Peyer's patch (tissue), 4 donors: ENCODE data around the gene PTPRK. TPM values are rescaled to one million over a fixed set of nuclear protein-coding genes. Genes with fewer than 3 reads are reported as not detected.

Experiments used
- DNase-seq, 3 donors: peaks; one replicate each; pipeline ENCODE4 v3.0.0-alpha.2; 2017 to 2019
- H3K27ac ChIP-seq, 4 donors: fragments of 200-600 bp; sonication (generic); one replicate each; pipeline ENCODE4 v1.5.1; 2016 to 2019
- H3K27me3 ChIP-seq, 2 donors: fragments of 200-600 bp; sonication (generic); one replicate each; pipeline ENCODE4 v1.5.1; 2019
- H3K36me3 ChIP-seq, 3 donors: fragments of 200-600 bp; sonication (generic); one replicate each; pipeline ENCODE4 v1.5.1; 2016 to 2019
- H3K4me1 ChIP-seq, 4 donors: fragments of 200-600 bp; sonication (generic); one replicate each; pipeline ENCODE4 v1.5.1; 2016 to 2019
- H3K4me3 ChIP-seq, 4 donors: fragments of 200-600 bp; sonication (generic); 1 replicate in 3 of 4; 2 replicates in 1 of 4; pipeline ENCODE4 v1.5.1; 2016 to 2019; ENCODE audit warnings: mild to moderate bottlenecking in 1 of 4
- H3K9me3 ChIP-seq, 4 donors: fragments of 200-600 bp; sonication (generic); one replicate each; pipeline ENCODE4 v1.5.1; 2016 to 2019; ENCODE audit warnings: mild to moderate bottlenecking in 1 of 4
- POLR2A ChIP-seq, 2 donors: fragments of 450-650 bp; IDR thresholded peaks; one replicate each; pipeline ENCODE4 v1.5.1; 2017; ENCODE audit warnings: antibody characterized with exemption in 2 of 2, mild to moderate bottlenecking in 2 of 2, moderate library complexity in 2 of 2
- total RNA-seq, 4 donors: library from RNA; depleted of rRNA; stranded (reverse); fragments of >200 nt; gene quantifications; one replicate each; pipeline ENCODE4 v1.1.0, GENCODE V29; 2016
- TF ChIP-seq, protein P1 (sequence below), 6 experiments: fragments of 450-650 bp in 4 of 6; fragments of 200-600 bp in 2 of 6; sonication (generic) in 1 of 6; IDR thresholded peaks; one replicate each; pipeline ENCODE4 v1.5.1; 2017 to 2019; ENCODE audit warnings: antibody characterized with exemption in 6 of 6, mild to moderate bottlenecking in 3 of 6, moderate library complexity in 1 of 6

PTPRK gene
- total RNA-seq, 4 donors from 2014 or later, result 109 to 192 (median 153) TPM

DNA sequence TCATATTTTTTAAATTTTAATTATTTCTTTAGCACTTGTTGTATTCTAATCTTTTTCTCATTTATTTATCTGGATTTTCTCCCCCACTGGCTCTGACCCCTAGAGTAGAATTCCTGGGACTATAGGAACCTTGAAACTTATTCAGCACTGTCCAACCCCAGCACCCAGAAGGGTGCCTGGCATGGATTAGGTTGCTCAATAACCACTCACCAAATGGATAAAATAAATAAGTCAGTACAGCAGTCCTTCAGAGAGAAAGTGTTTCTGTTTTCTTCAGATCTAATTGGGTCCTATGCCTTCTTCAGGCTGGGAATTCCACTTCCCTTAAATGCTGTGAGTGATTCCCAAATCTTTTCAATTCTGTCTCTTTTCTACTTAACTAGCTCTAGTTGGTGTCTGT is 206.2 kb downstream of the PTPRK start:
- H3K4me1 ChIP-seq, result no peaks in the 10 kb centered on the region
- H3K27ac ChIP-seq, result no peak overlapping the region
- no peaks in the 10 kb centered on the region for H3K27me3 ChIP-seq
- no peaks in the 10 kb centered on the region for H3K9me3 ChIP-seq
- no peak for DNase-seq
- H3K36me3 ChIP-seq, result no peaks in the 10 kb centered on the region
- H3K4me3 ChIP-seq, result no peak overlapping the region
- TF ChIP-seq, protein P1, sequence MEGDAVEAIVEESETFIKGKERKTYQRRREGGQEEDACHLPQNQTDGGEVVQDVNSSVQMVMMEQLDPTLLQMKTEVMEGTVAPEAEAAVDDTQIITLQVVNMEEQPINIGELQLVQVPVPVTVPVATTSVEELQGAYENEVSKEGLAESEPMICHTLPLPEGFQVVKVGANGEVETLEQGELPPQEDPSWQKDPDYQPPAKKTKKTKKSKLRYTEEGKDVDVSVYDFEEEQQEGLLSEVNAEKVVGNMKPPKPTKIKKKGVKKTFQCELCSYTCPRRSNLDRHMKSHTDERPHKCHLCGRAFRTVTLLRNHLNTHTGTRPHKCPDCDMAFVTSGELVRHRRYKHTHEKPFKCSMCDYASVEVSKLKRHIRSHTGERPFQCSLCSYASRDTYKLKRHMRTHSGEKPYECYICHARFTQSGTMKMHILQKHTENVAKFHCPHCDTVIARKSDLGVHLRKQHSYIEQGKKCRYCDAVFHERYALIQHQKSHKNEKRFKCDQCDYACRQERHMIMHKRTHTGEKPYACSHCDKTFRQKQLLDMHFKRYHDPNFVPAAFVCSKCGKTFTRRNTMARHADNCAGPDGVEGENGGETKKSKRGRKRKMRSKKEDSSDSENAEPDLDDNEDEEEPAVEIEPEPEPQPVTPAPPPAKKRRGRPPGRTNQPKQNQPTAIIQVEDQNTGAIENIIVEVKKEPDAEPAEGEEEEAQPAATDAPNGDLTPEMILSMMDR (IDR thresholded peaks at IDR 0.05), result no peak
- TF ChIP-seq POLR2A (IDR thresholded peaks at IDR 0.05), result no peak

DNA sequence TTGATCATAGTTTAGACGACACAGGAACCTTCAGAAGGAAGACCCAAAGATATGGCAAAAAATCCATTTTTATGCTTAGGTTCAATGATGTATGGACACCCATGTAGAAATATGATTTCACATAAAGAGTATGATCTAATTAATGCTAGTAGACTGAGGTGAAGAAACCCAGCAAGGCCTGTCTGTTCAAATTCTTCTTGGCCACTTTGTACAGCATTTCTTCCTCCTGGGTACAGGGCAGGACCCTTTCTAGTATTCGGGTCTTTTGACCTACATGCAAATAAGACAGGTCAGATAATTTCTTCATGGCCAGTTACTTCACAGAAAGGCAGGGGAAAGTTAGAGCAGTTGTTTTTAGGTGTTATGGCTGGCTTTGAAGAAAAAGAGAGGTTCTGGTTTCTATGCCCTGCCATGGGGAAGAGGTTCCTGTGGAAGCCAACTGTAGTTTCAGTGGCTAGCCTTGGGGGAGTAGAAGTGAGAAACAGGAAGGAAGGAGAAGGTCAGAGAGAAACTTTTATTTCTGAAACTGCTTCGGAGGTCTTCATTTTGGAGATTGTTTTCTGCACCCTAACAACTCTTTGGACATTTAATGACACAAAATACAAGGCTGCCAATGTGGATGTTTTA is 208.3 kb downstream of the PTPRK start:
- Histone ChIP-seq H3K4me3 (no peak overlapping the region), H3K36me3 (no peaks in the 10 kb centered on the region), H3K27ac (no peak overlapping the region), H3K27me3 (no peaks in the 10 kb centered on the region), H3K9me3 (no peaks in the 10 kb centered on the region), H3K4me1 (no peaks in the 10 kb centered on the region)
- TF ChIP-seq, protein P1 (IDR thresholded peaks at IDR 0.05), result no peak
- TF ChIP-seq POLR2A (IDR thresholded peaks at IDR 0.05), result no peak
- no peak for DNase-seq

DNA sequence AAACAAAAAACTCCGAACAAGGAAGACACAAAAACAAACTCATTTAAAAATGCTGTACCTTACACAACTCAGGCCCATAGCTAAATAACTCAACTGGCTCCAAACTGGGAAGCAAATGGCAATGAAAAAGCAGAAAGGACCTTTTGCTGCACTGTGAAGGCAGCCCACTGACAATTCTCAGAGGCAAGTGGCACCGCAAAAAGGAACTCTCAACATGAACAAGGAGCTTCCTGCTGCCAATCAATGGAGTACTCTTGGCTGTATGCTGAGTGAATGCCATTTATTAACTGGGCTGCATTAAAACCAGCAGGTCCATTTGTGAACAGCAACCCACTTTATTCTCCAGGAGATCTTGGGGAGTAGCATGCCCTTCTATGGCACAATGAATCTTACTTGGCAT is 209.9 kb downstream of the PTPRK start:
- no peaks in the 10 kb centered on the region for H3K27me3 ChIP-seq
- no peaks in the 10 kb centered on the region for H3K9me3 ChIP-seq
- TF ChIP-seq, protein P1 (IDR thresholded peaks at IDR 0.05), result no peak
- no peak for TF ChIP-seq POLR2A (IDR thresholded peaks at IDR 0.05)
- DNase-seq, result no peak
- H3K27ac ChIP-seq, result no peak overlapping the region
- H3K36me3 ChIP-seq, result no peaks in the 10 kb centered on the region
- H3K4me1 ChIP-seq, result no peaks in the 10 kb centered on the region
- no peak overlapping the region for H3K4me3 ChIP-seq

DNA sequence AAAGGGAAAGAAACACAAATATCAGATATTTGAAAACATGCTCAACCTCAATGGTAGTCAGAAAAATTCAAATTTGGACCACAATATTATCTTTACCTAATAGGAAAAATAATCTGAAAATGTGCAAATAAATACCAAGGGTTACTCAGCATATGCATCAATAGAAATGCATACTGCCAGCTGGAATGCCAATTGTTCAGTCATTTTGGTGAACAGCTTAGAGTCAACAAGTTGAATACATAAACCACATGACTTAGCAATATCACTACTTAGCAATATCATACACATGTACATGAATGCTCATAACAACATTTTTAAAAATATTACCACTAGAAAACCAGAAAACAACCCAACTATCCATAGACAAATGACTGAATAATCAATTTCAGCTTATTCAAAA is 212.7 kb downstream of the PTPRK start:
- H3K4me1 ChIP-seq, result no peaks in the 10 kb centered on the region
- H3K36me3 ChIP-seq, result no peaks in the 10 kb centered on the region
- no peaks in the 10 kb centered on the region for H3K9me3 ChIP-seq
- H3K27me3 ChIP-seq, result no peaks in the 10 kb centered on the region
- H3K4me3 ChIP-seq, result no peak overlapping the region
- DNase-seq, result no peak
- no peak for TF ChIP-seq POLR2A (IDR thresholded peaks at IDR 0.05)
- TF ChIP-seq, protein P1 (IDR thresholded peaks at IDR 0.05), result no peak
- H3K27ac ChIP-seq, result no peak overlapping the region

DNA sequence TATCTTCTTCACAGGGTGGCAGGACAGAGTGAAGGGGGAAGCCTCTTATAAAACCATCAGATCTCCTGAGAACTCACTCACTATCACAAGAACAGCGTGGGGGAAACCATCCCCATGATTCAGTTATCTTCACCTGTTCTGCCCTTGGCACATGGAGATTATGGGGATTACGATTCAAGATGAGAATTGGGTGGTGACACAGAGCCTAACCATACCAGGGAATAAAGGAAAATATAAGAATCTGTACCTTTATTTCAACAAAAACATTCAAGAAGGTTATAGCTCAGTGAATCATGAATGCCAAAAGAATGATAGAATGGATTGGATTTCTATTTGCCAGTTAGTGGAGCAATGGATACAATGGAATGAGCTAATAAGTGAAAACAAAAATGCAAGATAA is 214.4 kb downstream of the PTPRK start:
- no peaks in the 10 kb centered on the region for H3K27me3 ChIP-seq
- TF ChIP-seq POLR2A (IDR thresholded peaks at IDR 0.05), result no peak
- TF ChIP-seq, protein P1 (IDR thresholded peaks at IDR 0.05), result no peak
- H3K4me3 ChIP-seq, result no peak overlapping the region
- DNase-seq, result no peak
- H3K27ac ChIP-seq, result no peak overlapping the region
- H3K36me3 ChIP-seq, result no peaks in the 10 kb centered on the region
- H3K9me3 ChIP-seq, result no peaks in the 10 kb centered on the region
- no peaks in the 10 kb centered on the region for H3K4me1 ChIP-seq

DNA sequence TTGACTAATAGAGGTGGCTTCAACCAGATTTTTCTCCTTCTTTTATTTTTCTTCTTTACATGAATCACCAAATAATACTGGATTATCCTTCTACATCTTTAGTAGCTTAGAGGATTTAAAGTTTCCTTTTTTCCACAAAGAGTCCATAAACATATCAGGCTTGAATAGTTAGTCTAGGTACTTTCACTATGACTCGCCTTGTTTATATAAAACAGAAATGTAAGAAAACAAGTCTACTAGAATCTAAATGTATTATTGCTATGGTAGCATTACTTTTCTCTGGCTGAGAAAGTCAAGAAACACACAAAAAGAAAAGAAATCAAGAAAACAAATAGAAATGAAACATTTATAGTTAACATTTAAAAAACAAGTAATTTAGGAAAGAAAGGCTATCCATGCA is 215.2 kb downstream of the PTPRK start:
- no peak for DNase-seq
- Histone ChIP-seq H3K4me3 (no peak overlapping the region), H3K27me3 (no peaks in the 10 kb centered on the region), H3K36me3 (no peaks in the 10 kb centered on the region), H3K4me1 (no peaks in the 10 kb centered on the region), H3K9me3 (no peaks in the 10 kb centered on the region), H3K27ac (no peak overlapping the region)
- no peak for TF ChIP-seq POLR2A (IDR thresholded peaks at IDR 0.05)
- TF ChIP-seq, protein P1 (IDR thresholded peaks at IDR 0.05), result no peak
